Liver (tissue), 3 donors: Measurements from ENCODE around the gene SDHB.

Experiments used
- CTCF ChIP-seq: fragments of 150-350 bp; IDR thresholded peaks from 2 replicates; pipeline ENCODE4 v1.5.1; 2017; ENCODE audit warnings: improper control_type of control experiment, low read depth, low read length; ENCODE audit not compliant: missing input control
- EGR1 ChIP-seq, 2 donors: IDR thresholded peaks; 2 replicates each; pipeline ENCODE4 v1.6.1; 2016 to 2018; ENCODE audit warnings: antibody characterized with exemption in 2 of 2, low read depth in 2 of 2
- MAX ChIP-seq: IDR thresholded peaks from 2 replicates; pipeline ENCODE4 v1.6.1; 2016; ENCODE audit warnings: antibody characterized with exemption
- RAD21 ChIP-seq, 2 donors: IDR thresholded peaks; 2 replicates each; pipeline ENCODE4 v1.6.1; 2016; ENCODE audit warnings: antibody characterized with exemption in 2 of 2, mild to moderate bottlenecking in 2 of 2
- REST ChIP-seq: IDR thresholded peaks from 2 replicates; pipeline ENCODE4 v1.6.1; 2016; ENCODE audit warnings: antibody characterized with exemption, mild to moderate bottlenecking
- SP1 ChIP-seq: IDR thresholded peaks from 2 replicates; pipeline ENCODE4 v1.6.1; 2018; ENCODE audit warnings: antibody characterized with exemption, mild to moderate bottlenecking
- YY1 ChIP-seq: IDR thresholded peaks from 2 replicates; pipeline ENCODE4 v1.6.1; 2016; ENCODE audit warnings: antibody characterized with exemption, mild to moderate bottlenecking
- ZBTB33 ChIP-seq: IDR thresholded peaks from 2 replicates; pipeline ENCODE4 v1.6.1; 2016; ENCODE audit warnings: antibody characterized with exemption
- donor health status: healthy.
- donor health status: healthy.

GRCh38 chr1:16988210-16988609, 65.6 kb downstream of the SDHB start:
- TF ChIP-seq SP1: no peak
- TF ChIP-seq CTCF: no peak
- TF ChIP-seq REST: no peak
- no peak for TF ChIP-seq MAX
- TF ChIP-seq ZBTB33: no peak
- TF ChIP-seq YY1: no peak
- no peak for TF ChIP-seq EGR1 (IDR thresholded peaks at IDR 0.05; ENCODE audit: low read depth in 2 of 2)
- TF ChIP-seq RAD21 (IDR thresholded peaks at IDR 0.05): no peak
